Astrocyte (in vitro differentiated cells and primary cell): ENCODE measurements around the gene SYT5. TPM values are rescaled to one million over a fixed set of nuclear protein-coding genes. Genes with fewer than 3 reads are reported as not detected.

Experiments used
- DNase-seq: peaks from one replicate; pipeline ENCODE4 v3.0.0-alpha.2; 2010; ENCODE audit warnings: low read depth
- FAIRE-seq: peaks from 2 replicates; lab custom pipeline; 2011; peaks lifted over from hg19 to GRCh38; lab: Jason Lieb, UNC
- H2AFZ ChIP-seq: 2 replicates; pipeline ENCODE4 v1.6.0; 2012; ENCODE audit warnings: low read depth, low read length, inconsistent platforms
- H3K27ac ChIP-seq: 2 replicates; pipeline ENCODE4 v1.5.1; 2011; ENCODE audit warnings: low read depth, low read length, inconsistent platforms
- H3K27me3 ChIP-seq: 2 replicates; pipeline ENCODE4 v1.6.0; 2011; ENCODE audit warnings: low read length, inconsistent platforms; ENCODE audit not compliant: insufficient read depth
- H3K36me3 ChIP-seq: 2 replicates; pipeline ENCODE4 v1.5.1; 2011; ENCODE audit warnings: low read length, inconsistent platforms; ENCODE audit not compliant: insufficient read depth
- H3K4me1 ChIP-seq: 2 replicates; pipeline ENCODE4 v1.5.1; 2011; ENCODE audit warnings: low read length, inconsistent platforms; ENCODE audit not compliant: insufficient read depth
- H3K4me2 ChIP-seq: 2 replicates; pipeline ENCODE4 v1.6.0; 2012; ENCODE audit warnings: low read length, inconsistent platforms
- H3K4me3 ChIP-seq: 2 replicates; pipeline ENCODE4 v1.5.1; 2011; ENCODE audit warnings: low read depth, mild to moderate bottlenecking, low read length, inconsistent platforms; ENCODE audit not compliant: insufficient read depth
- H3K79me2 ChIP-seq: 2 replicates; pipeline ENCODE4 v1.6.0; 2012; ENCODE audit warnings: mild to moderate bottlenecking, low read length, inconsistent platforms; ENCODE audit not compliant: insufficient read depth
- H3K9ac ChIP-seq: 2 replicates; pipeline ENCODE4 v1.6.0; 2012; ENCODE audit warnings: mild to moderate bottlenecking, low read length, inconsistent platforms
- H3K9me3 ChIP-seq: 2 replicates; pipeline ENCODE4 v1.5.1; 2012; ENCODE audit warnings: low read depth, mild to moderate bottlenecking, low read length, inconsistent platforms; ENCODE audit not compliant: insufficient read depth
- H4K20me1 ChIP-seq: 2 replicates; pipeline ENCODE4 v1.6.0; 2012; ENCODE audit warnings: low read length, inconsistent platforms; ENCODE audit not compliant: insufficient read depth
- H3K27ac Mint-ChIP-seq: one replicate; pipeline ENCODE4 v1.8.0; 2021; ENCODE audit warnings: mild to moderate bottlenecking, mixed read lengths; ENCODE audit not compliant: unreplicated experiment
- H3K27me3 Mint-ChIP-seq: one replicate; pipeline ENCODE4 v1.8.0; 2021; ENCODE audit warnings: low read depth, mixed read lengths; ENCODE audit not compliant: unreplicated experiment
- H3K36me3 Mint-ChIP-seq: one replicate; pipeline ENCODE4 v1.8.0; 2021; ENCODE audit warnings: low read depth, mixed read lengths; ENCODE audit not compliant: unreplicated experiment
- H3K4me1 Mint-ChIP-seq: one replicate; pipeline ENCODE4 v1.8.0; 2021; ENCODE audit warnings: low read depth, mixed read lengths; ENCODE audit not compliant: unreplicated experiment
- H3K4me3 Mint-ChIP-seq: one replicate; pipeline ENCODE4 v1.8.0; 2021; ENCODE audit warnings: mild to moderate bottlenecking, moderate library complexity, mixed read lengths; ENCODE audit not compliant: unreplicated experiment
- H3K9me3 Mint-ChIP-seq: one replicate; pipeline ENCODE4 v1.8.0; 2021; ENCODE audit warnings: mild to moderate bottlenecking, mixed read lengths; ENCODE audit not compliant: unreplicated experiment
- CTCF ChIP-seq: IDR thresholded peaks from 2 replicates; pipeline ENCODE4 v1.5.1; 2011; ENCODE audit warnings: low read depth, mild to moderate bottlenecking, inconsistent platforms, low read length, moderate library complexity; ENCODE audit not compliant: insufficient read depth
- EZH2 ChIP-seq: IDR thresholded peaks from 2 replicates; pipeline ENCODE4 v1.6.1; 2012; ENCODE audit warnings: mild to moderate bottlenecking, low read length, inconsistent platforms; ENCODE audit not compliant: insufficient read depth
- total RNA-seq: library from RNA; stranded (reverse); gene quantifications from 2 replicates; pipeline ENCODE4 v1.2.1, GENCODE V29; 2021

Gene SYT5
- total RNA-seq, 1 donor from 2014 or later = 1.1 TPM

- Histone ChIP-seq H3K27me3 (no peaks in the 10 kb centered on the region), H3K9ac (no peak overlapping the region), H3K36me3 (no peaks in the 10 kb centered on the region), H2AFZ (no peak overlapping the region), H3K9me3 (no peaks in the 10 kb centered on the region), H3K4me3 (no peak overlapping the region), H3K79me2 (no peaks in the 10 kb centered on the region), H4K20me1 (no peaks in the 10 kb centered on the region), H3K4me1 (peaks cover 3% of the 10 kb centered on the region), H3K4me2 (no peak overlapping the region), H3K27ac (no peak overlapping the region)
- DNase-seq (no peak), FAIRE-seq (no peak)
- Mint-ChIP-seq H3K4me1 (no peaks in the 10 kb centered on the region), H3K4me3 (no peak overlapping the region), H3K9me3 (peaks cover 2% of the 10 kb centered on the region), H3K36me3 (peaks cover 3% of the 10 kb centered on the region), H3K27me3 (peaks cover 26% of the 10 kb centered on the region), H3K27ac (no peak overlapping the region)
- no peak for TF ChIP-seq EZH2
- no peak for TF ChIP-seq CTCF
Observed at GRCh38 chr19:55193481-55193880, 13.4 kb upstream of the SYT5 start.

GRCh38 chr19:55189403-55189835, 9.3 kb upstream of the SYT5 start:
- Histone ChIP-seq H3K36me3 (no peaks in the 10 kb centered on the region), H3K4me2 (peak overlapping the region; percentile 21), H3K79me2 (no peaks in the 10 kb centered on the region), H3K4me1 (peaks cover 3% of the 10 kb centered on the region), H3K9me3 (no peaks in the 10 kb centered on the region), H4K20me1 (no peaks in the 10 kb centered on the region), H3K9ac (peak overlapping the region; percentile 48), H3K4me3 (no peak overlapping the region), H2AFZ (peak overlapping the region; percentile 49), H3K27ac (peak overlapping the region; percentile 54), H3K27me3 (no peaks in the 10 kb centered on the region)
- Mint-ChIP-seq H3K27me3 (peaks cover 40% of the 10 kb centered on the region), H3K4me3 (no peak overlapping the region), H3K36me3 (no peaks in the 10 kb centered on the region), H3K27ac (no peak overlapping the region), H3K9me3 (no peaks in the 10 kb centered on the region), H3K4me1 (no peaks in the 10 kb centered on the region)
- TF ChIP-seq EZH2 = no peak
- TF ChIP-seq CTCF = no peak
- peak; percentile 96 for DNase-seq
- FAIRE-seq = no peak

DNA sequence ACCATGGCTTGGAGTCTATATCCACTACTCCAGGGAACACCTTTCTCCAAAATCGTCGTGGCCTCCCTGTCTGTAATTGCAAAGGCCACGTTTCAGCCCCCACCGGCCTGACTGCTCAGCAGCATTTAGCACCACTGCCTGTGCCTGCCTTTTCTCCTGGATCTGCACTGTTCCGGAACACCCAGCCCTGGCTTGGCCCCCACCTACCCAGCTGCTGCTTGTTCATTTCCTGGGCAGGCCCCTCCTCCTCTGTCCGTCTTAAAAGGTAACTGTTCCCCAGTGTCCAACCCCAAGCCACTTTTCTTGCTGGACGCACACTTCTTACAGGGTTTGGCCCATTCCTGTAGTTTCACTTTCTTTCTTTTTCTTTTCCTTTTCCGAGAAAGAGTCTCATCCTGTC, 8.5 kb upstream of the SYT5 start:
- H3K4me3 ChIP-seq = no peak overlapping the region
- FAIRE-seq (no peak), DNase-seq (no peak)
- peaks cover 3% of the 10 kb centered on the region for H3K4me1 ChIP-seq
- no peaks in the 10 kb centered on the region for H3K9me3 ChIP-seq
- H3K9ac ChIP-seq = peak overlapping the region; percentile 48
- Mint-ChIP-seq H3K4me3 (no peak overlapping the region), H3K36me3 (no peaks in the 10 kb centered on the region), H3K27me3 (peaks cover 40% of the 10 kb centered on the region), H3K9me3 (no peaks in the 10 kb centered on the region), H3K4me1 (no peaks in the 10 kb centered on the region), H3K27ac (no peak overlapping the region)
- TF ChIP-seq CTCF (no peak), EZH2 (no peak)
- H4K20me1 ChIP-seq = no peaks in the 10 kb centered on the region
- peak overlapping the region; percentile 21 for H3K4me2 ChIP-seq
- peak overlapping the region; percentile 54 for H3K27ac ChIP-seq
- no peak overlapping the region for H2AFZ ChIP-seq
- H3K36me3 ChIP-seq = no peaks in the 10 kb centered on the region
- H3K79me2 ChIP-seq = no peaks in the 10 kb centered on the region
- no peaks in the 10 kb centered on the region for H3K27me3 ChIP-seq
